Type B pancreatic cell (in vitro differentiated cells): Measurements from ENCODE around the gene WT1. TPM values are rescaled to one million over a fixed set of nuclear protein-coding genes. Genes with fewer than 3 reads are reported as not detected.

ENCODE experiments used
- DNase-seq: peaks from one replicate; pipeline ENCODE4 v3.0.0; 2021; ENCODE audit warnings: mixed read lengths; ENCODE audit not compliant: unreplicated experiment; ENCODE audit errors: extremely low spot score
- H3K27ac Mint-ChIP-seq: 2 replicates; pipeline ENCODE4 v1.8.0; 2021; ENCODE audit warnings: mild to moderate bottlenecking, mixed read lengths
- H3K27me3 Mint-ChIP-seq: 2 replicates; pipeline ENCODE4 v1.8.0; 2021; ENCODE audit warnings: mixed read lengths
- H3K36me3 Mint-ChIP-seq: 2 replicates; pipeline ENCODE4 v1.8.0; 2021; ENCODE audit warnings: mixed read lengths
- H3K4me1 Mint-ChIP-seq: one replicate; pipeline ENCODE4 v1.8.0; 2021; ENCODE audit warnings: mixed read lengths; ENCODE audit not compliant: unreplicated experiment
- H3K4me3 Mint-ChIP-seq: 2 replicates; pipeline ENCODE4 v1.8.0; 2021; ENCODE audit warnings: mild to moderate bottlenecking, mixed read lengths
- H3K9me3 Mint-ChIP-seq: 2 replicates; pipeline ENCODE4 v1.8.0; 2021; ENCODE audit warnings: mixed read lengths
- total RNA-seq: library from RNA; stranded (reverse); gene quantifications from 2 replicates; pipeline ENCODE4 v1.2.1, GENCODE V29; 2021; ENCODE audit warnings: low replicate concordance
- TF ChIP-seq, protein P1 (sequence below): fragments of 200-600 bp; sonication (generic); conservative IDR thresholded peaks from 2 replicates; pipeline ENCODE4 v1.5.0; 2021; ENCODE audit warnings: antibody characterized with exemption, mild to moderate bottlenecking

Gene WT1
- total RNA-seq, 1 donor from 2014 or later: 5.2 TPM

DNA sequence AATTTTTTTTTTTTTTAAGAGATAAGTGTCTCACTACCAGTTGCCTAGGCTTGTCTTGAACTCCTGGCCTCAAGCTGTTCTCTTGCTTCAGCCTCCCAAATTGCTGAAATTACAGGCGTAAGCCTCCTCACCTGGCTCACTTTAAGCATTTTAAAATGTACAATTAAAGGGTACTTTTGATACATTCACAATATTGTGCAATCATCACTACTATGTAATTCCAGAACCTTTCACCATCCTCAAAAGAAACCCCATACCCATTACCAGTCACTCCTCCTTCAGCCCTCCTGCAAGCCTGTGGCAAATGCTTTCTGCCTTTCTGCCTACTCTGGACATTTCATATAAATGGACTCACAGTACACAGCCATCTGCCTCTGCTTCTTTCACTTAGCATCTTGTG, 34.5 kb upstream of the WT1 start:
- Mint-ChIP-seq H3K9me3 (no peaks in the 10 kb centered on the region), H3K36me3 (no peaks in the 10 kb centered on the region), H3K27me3 (peaks cover 5% of the 10 kb centered on the region), H3K27ac (no peak overlapping the region), H3K4me3 (no peak overlapping the region), H3K4me1 (peaks cover 11% of the 10 kb centered on the region)
- TF ChIP-seq, protein P1, sequence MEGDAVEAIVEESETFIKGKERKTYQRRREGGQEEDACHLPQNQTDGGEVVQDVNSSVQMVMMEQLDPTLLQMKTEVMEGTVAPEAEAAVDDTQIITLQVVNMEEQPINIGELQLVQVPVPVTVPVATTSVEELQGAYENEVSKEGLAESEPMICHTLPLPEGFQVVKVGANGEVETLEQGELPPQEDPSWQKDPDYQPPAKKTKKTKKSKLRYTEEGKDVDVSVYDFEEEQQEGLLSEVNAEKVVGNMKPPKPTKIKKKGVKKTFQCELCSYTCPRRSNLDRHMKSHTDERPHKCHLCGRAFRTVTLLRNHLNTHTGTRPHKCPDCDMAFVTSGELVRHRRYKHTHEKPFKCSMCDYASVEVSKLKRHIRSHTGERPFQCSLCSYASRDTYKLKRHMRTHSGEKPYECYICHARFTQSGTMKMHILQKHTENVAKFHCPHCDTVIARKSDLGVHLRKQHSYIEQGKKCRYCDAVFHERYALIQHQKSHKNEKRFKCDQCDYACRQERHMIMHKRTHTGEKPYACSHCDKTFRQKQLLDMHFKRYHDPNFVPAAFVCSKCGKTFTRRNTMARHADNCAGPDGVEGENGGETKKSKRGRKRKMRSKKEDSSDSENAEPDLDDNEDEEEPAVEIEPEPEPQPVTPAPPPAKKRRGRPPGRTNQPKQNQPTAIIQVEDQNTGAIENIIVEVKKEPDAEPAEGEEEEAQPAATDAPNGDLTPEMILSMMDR: no peak
- DNase-seq: no peak

DNA sequence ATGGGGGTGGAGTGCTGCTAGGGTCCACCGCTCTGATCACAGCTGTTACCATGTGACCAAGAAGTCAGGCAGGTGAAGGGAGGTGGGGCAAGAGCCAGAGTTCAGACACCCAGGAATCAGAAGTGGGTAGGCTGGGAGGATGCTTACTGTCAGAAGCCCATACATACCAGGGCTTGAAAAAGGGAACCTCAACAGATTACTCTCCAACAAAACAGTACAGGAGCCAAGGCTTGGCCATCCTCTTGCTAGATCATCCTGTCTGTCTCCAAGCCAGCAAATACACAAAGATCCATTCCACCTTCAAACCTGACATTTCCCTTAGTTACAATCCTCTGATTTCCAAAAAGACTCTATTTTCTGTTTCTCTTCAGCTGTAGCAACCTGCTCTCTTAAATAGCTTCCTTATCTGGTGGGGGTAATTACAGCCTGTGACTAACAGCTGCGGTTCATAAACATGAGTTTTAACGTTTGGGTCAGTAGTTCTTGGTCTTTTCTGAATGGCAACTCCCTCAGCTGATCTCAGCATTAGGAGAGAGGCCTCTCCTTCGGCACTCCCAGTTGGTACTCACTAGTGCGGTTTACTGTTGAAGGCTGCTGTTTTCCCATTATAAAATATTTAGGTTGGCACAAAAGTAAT, 31.1 kb upstream of the WT1 start:
- peaks cover 5% of the 10 kb centered on the region for H3K27me3 Mint-ChIP-seq
- DNase-seq: no peak
- no peak overlapping the region for H3K4me3 Mint-ChIP-seq
- H3K27ac Mint-ChIP-seq: no peak overlapping the region
- no peaks in the 10 kb centered on the region for H3K36me3 Mint-ChIP-seq
- H3K4me1 Mint-ChIP-seq: peaks cover 7% of the 10 kb centered on the region
- TF ChIP-seq, protein P1: no peak
- no peaks in the 10 kb centered on the region for H3K9me3 Mint-ChIP-seq

DNA sequence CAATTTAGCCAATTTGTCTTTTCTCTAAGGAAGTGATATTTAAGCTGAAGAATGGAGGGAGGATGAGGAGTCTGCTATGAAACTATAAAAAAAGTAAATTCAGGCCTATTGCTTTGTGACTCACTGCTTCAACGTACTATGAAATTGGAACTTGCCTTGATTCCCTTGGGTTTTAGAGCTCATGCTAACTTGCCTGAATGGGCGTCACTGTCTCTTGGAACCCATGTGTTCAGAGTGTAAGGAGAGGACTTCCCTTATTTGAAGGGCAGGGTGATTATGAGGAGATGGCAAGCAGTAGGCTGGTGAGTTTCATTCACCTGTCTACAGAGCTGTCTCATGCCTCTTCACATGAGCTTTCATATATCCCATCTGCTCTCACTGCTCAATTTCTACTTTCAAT, 28.7 kb upstream of the WT1 start:
- H3K9me3 Mint-ChIP-seq: no peaks in the 10 kb centered on the region
- H3K27ac Mint-ChIP-seq: no peak overlapping the region
- no peak overlapping the region for H3K4me3 Mint-ChIP-seq
- TF ChIP-seq, protein P1: no peak
- no peaks in the 10 kb centered on the region for H3K36me3 Mint-ChIP-seq
- DNase-seq: no peak
- H3K27me3 Mint-ChIP-seq: peaks cover 3% of the 10 kb centered on the region
- H3K4me1 Mint-ChIP-seq: peaks cover 7% of the 10 kb centered on the region

DNA sequence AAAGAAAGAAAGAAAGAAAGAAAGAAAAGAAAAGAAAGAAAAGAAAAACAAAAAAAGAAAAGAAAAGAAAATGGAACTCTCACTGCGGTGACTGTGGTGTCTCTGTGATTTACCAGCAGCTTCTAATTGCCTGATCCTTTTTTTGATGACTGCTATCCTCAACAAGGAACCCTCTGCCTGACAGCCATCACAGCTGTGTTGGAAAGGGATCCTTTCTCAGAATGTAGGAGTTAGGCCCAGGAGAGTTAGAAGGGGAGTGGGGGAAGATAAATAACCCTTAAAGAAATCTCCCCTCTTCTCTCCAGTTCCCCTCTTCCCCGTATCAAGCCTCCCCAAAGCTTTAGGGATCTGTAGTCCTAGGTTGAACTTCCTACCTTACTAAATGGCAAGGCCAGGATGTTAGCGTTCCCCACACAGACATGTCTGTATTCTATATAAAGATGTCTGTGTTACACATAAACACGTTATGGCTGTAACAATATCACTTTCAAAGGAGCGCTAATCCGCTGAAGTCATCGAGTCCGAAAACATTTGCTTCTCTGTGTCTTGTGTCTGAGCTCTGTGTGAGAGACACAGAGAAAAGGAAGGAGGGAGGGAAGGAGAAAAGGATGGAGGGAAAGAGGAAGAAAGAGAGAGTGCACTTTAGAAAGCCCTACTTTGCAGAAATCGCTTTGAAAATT, 26.8 kb upstream of the WT1 start:
- Mint-ChIP-seq H3K36me3 (no peaks in the 10 kb centered on the region), H3K9me3 (no peaks in the 10 kb centered on the region), H3K4me3 (no peak overlapping the region), H3K27ac (no peak overlapping the region), H3K27me3 (peaks cover 3% of the 10 kb centered on the region), H3K4me1 (peaks cover 7% of the 10 kb centered on the region)
- no peak for DNase-seq
- TF ChIP-seq, protein P1: no peak

DNA sequence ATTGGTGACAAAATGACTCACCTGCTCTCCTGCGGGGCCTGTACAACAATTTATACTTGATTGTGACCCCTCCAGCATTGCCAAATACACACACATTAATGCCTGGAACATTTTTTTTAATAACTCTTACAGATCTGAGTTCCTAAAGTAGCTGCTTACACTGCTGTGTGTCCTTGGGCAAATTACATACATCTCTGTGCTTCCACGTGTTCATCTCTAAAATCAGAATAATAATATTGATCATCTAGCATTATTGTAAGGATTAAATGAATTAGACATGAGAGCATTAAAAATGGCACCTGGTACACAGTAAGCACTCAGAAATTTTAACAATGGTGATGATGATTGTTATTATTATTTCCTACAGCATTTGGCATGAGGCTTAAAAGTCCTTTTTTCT, 21.5 kb upstream of the WT1 start:
- Mint-ChIP-seq H3K27me3 (peaks cover 5% of the 10 kb centered on the region), H3K36me3 (no peaks in the 10 kb centered on the region), H3K4me1 (no peaks in the 10 kb centered on the region)

More for the DNA sequence above, 21.5 kb upstream of the WT1 start:
- TF ChIP-seq, protein P1: no peak
- Mint-ChIP-seq H3K9me3 (no peaks in the 10 kb centered on the region), H3K4me3 (no peak overlapping the region), H3K27ac (no peak overlapping the region)
- DNase-seq: no peak
